Measurements from ENCODE around the gene BCL2L12. TPM values are rescaled to one million over a fixed set of nuclear protein-coding genes. Genes with fewer than 3 reads are reported as not detected.
A peak's percentile ranks its signal among the peaks of the same experiment; 100 is the strongest.
"Not testable (repeated sequence)": the region's sequence is repeated elsewhere in the genome, so short reads cannot be mapped to it uniquely, and the experiment has no call there.

Gene BCL2L12
- total RNA-seq, 1 donor from 2014 or later: 66.2 TPM

DNA sequence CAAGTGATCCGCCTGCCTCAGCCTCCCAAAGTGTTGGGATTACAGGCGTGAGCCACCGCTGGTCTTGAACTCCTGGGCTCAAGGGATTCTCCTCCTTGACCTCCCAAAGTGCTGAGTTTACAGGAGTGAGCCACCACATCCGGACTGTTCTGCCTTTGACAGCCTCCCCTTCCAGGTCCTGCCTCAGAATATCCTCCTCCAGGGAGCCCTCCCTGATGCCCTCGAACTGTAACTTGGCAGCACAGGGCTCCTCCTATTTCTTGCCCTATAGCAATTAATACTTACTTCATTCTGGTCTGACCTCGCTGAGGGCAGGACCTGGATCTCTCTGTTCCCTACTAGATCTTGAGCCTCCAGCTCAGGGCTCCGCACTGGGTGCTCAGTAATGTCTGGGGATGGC is 31.1 kb downstream of the BCL2L12 start:
- H3K27me3 Mint-ChIP-seq (ENCODE audit: low read depth): peaks cover 3% of the 10 kb centered on the region
- no peaks in the 10 kb centered on the region for H3K36me3 Mint-ChIP-seq (ENCODE audit: low read depth)
- no peaks in the 10 kb centered on the region for H3K9me3 Mint-ChIP-seq
- H3K4me3 Mint-ChIP-seq (ENCODE audit: low read depth): no peak overlapping the region
- intact Hi-C loops (cut with micrococcal nuclease): no loop called here
- no peaks in the 10 kb centered on the region for H3K4me1 Mint-ChIP-seq (ENCODE audit: low read depth)
- DNase-seq (ENCODE audit: low spot score): no peak
- H3K27ac Mint-ChIP-seq: no peak overlapping the region

DNA sequence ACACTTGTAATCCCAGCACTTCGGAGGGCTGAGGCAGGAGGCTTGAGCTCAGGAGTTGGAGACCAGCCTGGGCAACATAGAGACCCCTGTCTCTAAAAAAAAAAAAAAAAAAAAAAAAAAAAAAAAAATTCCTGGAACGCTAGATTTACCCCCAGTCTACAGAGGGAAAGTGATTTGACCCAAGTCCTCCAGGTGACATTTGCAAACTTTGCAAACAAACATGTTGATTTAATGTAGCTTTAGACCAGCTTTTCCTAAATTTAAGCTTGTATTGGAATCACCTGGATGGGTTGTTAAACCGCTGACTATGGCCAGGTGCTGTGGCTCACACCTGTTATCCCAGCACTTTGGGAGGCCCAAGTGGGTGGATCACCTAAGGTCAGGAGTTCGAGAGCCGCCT is 33.6 kb downstream of the BCL2L12 start:
- DNase-seq (ENCODE audit: low spot score): no peak
- Mint-ChIP-seq H3K27ac (no peak overlapping the region), H3K9me3 (no peaks in the 10 kb centered on the region), H3K4me1 (ENCODE audit: low read depth) (no peaks in the 10 kb centered on the region), H3K27me3 (ENCODE audit: low read depth) (no peaks in the 10 kb centered on the region), H3K4me3 (ENCODE audit: low read depth) (no peak overlapping the region), H3K36me3 (ENCODE audit: low read depth) (no peaks in the 10 kb centered on the region)
- intact Hi-C loops (cut with micrococcal nuclease): no loop called here

DNA sequence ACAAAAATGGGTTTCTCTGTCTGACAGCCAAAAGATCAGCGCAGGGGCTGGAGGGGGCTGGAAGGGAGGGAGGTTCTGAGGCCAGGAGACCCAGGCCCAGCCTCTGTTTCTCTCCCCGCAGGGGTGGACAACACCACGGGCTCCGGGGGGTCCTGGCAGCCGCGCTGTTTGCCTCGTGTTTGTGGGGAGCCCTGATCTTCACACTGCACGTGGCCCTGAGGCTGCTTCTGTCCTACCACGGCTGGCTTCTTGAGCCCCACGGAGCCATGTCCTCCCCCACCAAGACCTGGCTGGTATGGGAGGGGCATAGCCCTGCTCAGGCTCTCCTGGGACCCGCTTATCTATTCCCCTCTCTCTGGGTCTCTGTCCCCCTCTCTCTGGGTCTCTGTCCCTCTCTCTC is 34.8 kb downstream of the BCL2L12 start:
- Mint-ChIP-seq H3K9me3 (no peaks in the 10 kb centered on the region), H3K4me3 (ENCODE audit: low read depth) (no peak overlapping the region), H3K27ac (no peak overlapping the region), H3K4me1 (ENCODE audit: low read depth) (no peaks in the 10 kb centered on the region), H3K27me3 (ENCODE audit: low read depth) (no peaks in the 10 kb centered on the region), H3K36me3 (ENCODE audit: low read depth) (no peaks in the 10 kb centered on the region)
- no peak for DNase-seq (ENCODE audit: low spot score)
- intact Hi-C loops (cut with micrococcal nuclease): no loop called here

DNA sequence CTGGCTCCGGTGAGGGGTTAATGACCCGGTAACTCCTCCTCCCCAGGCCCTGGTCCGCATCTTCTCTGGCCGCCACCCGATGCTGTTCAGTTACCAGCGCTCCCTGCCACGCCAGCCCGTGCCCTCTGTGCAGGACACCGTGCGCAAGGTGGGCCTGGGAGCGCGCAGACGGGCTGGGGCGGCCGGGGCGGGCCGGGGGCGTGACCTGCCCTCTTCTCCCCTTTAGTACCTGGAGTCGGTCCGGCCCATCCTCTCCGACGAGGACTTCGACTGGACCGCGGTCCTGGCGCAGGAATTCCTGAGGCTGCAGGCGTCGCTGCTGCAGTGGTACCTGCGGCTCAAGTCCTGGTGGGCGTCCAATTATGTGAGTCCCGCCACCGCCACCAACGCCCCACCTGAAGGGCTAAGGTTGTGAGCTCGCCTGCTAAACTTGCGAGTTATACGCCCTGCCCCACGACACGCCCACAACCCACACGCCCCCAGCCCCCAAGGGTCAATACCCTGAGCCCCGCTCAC is 35.6 kb downstream of the BCL2L12 start:
- Mint-ChIP-seq H3K36me3 (ENCODE audit: low read depth) (no peaks in the 10 kb centered on the region), H3K4me3 (ENCODE audit: low read depth) (no peak overlapping the region), H3K4me1 (ENCODE audit: low read depth) (no peaks in the 10 kb centered on the region), H3K27ac (no peak overlapping the region), H3K27me3 (ENCODE audit: low read depth) (no peaks in the 10 kb centered on the region), H3K9me3 (no peaks in the 10 kb centered on the region)
- intact Hi-C loops (cut with micrococcal nuclease): no loop called here
- no peak for DNase-seq (ENCODE audit: low spot score)

GRCh38 chr19:49704888-49705642 is 39.3 kb downstream of the BCL2L12 start:
- H3K27me3 Mint-ChIP-seq (ENCODE audit: low read depth): no peaks in the 10 kb centered on the region
- H3K27ac Mint-ChIP-seq: no peak overlapping the region

DNA sequence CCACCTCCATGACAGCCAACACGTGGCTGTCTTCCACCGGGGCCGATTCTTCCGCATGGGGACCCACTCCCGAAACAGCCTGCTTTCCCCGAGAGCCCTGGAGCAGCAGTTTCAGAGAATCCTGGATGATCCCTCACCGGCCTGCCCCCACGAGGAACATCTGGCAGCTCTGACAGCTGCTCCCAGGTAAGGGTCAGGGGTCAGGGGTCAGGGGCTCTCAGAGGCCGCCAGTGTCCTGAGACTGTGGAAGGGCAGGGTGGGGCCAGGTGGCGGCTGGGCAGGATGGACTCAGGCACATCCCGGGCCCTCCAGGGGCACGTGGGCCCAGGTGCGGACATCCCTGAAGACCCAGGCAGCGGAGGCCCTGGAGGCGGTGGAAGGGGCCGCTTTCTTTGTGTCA is 40.2 kb downstream of the BCL2L12 start:
- H3K27ac Mint-ChIP-seq: no peak overlapping the region
- DNase-seq (ENCODE audit: low spot score): no peak
- H3K27me3 Mint-ChIP-seq (ENCODE audit: low read depth): no peaks in the 10 kb centered on the region
- intact Hi-C loops (cut with micrococcal nuclease): no loop called here
- no peaks in the 10 kb centered on the region for H3K4me1 Mint-ChIP-seq (ENCODE audit: low read depth)
- no peaks in the 10 kb centered on the region for H3K9me3 Mint-ChIP-seq
- no peaks in the 10 kb centered on the region for H3K36me3 Mint-ChIP-seq (ENCODE audit: low read depth)
- no peak overlapping the region for H3K4me3 Mint-ChIP-seq (ENCODE audit: low read depth)

More at GRCh38 chr19:49704888-49705642, 39.3 kb downstream of the BCL2L12 start:
- intact Hi-C loops (cut with micrococcal nuclease): no loop called here
- no peak for DNase-seq (ENCODE audit: low spot score)
- Mint-ChIP-seq H3K9me3 (no peaks in the 10 kb centered on the region), H3K4me3 (ENCODE audit: low read depth) (no peak overlapping the region), H3K36me3 (ENCODE audit: low read depth) (no peaks in the 10 kb centered on the region), H3K4me1 (ENCODE audit: low read depth) (no peaks in the 10 kb centered on the region)

DNA sequence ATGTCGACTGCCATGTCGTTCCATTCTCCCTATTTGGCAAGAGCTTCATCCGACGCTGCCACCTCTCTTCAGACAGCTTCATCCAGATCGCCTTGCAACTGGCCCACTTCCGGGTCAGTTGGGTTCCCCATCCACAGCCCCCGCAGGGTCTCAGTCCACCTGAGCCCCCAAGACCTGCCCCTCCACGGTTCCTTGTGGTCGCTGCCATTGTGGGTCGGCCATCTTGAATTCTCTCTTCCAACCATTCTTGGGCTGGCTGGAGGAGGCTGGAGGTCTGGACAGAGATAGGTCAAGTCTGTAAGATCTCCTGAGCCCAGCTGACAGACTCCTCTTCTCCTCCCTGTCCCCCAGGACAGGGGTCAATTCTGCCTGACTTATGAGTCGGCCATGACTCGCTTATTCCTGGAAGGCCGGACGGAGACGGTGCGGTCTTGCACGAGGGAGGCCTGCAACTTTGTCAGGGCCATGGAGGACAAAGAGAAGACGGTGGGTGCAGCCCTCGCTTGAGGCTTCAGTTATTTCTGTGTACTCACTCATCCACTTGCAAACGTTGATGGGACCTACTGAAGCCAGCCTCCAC is 44.7 kb downstream of the BCL2L12 start:
- H3K27me3 Mint-ChIP-seq (ENCODE audit: low read depth): no peaks in the 10 kb centered on the region
- no peaks in the 10 kb centered on the region for H3K9me3 Mint-ChIP-seq
- intact Hi-C loops (cut with micrococcal nuclease): no loop called here
- no peak for DNase-seq (ENCODE audit: low spot score)
- no peak overlapping the region for H3K27ac Mint-ChIP-seq
- no peak overlapping the region for H3K4me3 Mint-ChIP-seq (ENCODE audit: low read depth)
- no peaks in the 10 kb centered on the region for H3K4me1 Mint-ChIP-seq (ENCODE audit: low read depth)
- no peaks in the 10 kb centered on the region for H3K36me3 Mint-ChIP-seq (ENCODE audit: low read depth)

GRCh38 chr19:49712397-49712859 is 46.7 kb downstream of the BCL2L12 start:
- H3K4me3 Mint-ChIP-seq (ENCODE audit: low read depth): no peak overlapping the region
- peaks cover 3% of the 10 kb centered on the region for H3K4me1 Mint-ChIP-seq (ENCODE audit: low read depth)
- H3K36me3 Mint-ChIP-seq (ENCODE audit: low read depth): no peaks in the 10 kb centered on the region
- no peaks in the 10 kb centered on the region for H3K27me3 Mint-ChIP-seq (ENCODE audit: low read depth)
- intact Hi-C loops (cut with micrococcal nuclease): no loop called here
- no peaks in the 10 kb centered on the region for H3K9me3 Mint-ChIP-seq
- H3K27ac Mint-ChIP-seq: no peak overlapping the region
- DNase-seq (ENCODE audit: low spot score): no peak

GRCh38 chr19:49713236-49713845 is 47.6 kb downstream of the BCL2L12 start:
- Mint-ChIP-seq H3K4me1 (ENCODE audit: low read depth) (peaks cover 7% of the 10 kb centered on the region), H3K9me3 (no peaks in the 10 kb centered on the region), H3K36me3 (ENCODE audit: low read depth) (no peaks in the 10 kb centered on the region), H3K4me3 (ENCODE audit: low read depth) (no peak overlapping the region), H3K27me3 (ENCODE audit: low read depth) (no peaks in the 10 kb centered on the region), H3K27ac (no peak overlapping the region)
- no peak for DNase-seq (ENCODE audit: low spot score)
- intact Hi-C loops (cut with micrococcal nuclease): no loop called here

DNA sequence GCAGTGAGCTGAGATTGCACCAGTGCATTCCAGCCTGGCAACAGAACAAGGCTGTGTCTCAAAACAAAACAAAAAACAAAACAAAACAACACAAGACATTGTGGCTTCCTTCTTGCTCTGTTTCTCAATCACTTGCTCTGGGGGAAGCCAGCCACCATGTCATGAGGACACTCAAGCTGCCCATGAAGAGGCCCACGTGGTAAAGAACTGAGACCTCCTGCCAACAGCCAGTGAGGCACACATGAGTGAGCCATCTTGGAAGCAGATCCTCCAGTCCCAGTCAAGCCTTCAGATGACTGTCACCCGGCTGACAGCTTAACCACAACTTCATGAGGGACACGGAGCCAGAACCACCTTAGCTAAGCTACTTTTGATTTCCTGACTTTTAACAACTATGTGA is 50.4 kb downstream of the BCL2L12 start:
- Mint-ChIP-seq H3K36me3 (ENCODE audit: low read depth) (no peaks in the 10 kb centered on the region), H3K4me1 (ENCODE audit: low read depth) (peaks cover 7% of the 10 kb centered on the region), H3K9me3 (no peaks in the 10 kb centered on the region), H3K27ac (no peak overlapping the region), H3K4me3 (ENCODE audit: low read depth) (no peak overlapping the region), H3K27me3 (ENCODE audit: low read depth) (no peaks in the 10 kb centered on the region)
- intact Hi-C loops (cut with micrococcal nuclease): no loop called here
- DNase-seq (ENCODE audit: low spot score): no peak

DNA sequence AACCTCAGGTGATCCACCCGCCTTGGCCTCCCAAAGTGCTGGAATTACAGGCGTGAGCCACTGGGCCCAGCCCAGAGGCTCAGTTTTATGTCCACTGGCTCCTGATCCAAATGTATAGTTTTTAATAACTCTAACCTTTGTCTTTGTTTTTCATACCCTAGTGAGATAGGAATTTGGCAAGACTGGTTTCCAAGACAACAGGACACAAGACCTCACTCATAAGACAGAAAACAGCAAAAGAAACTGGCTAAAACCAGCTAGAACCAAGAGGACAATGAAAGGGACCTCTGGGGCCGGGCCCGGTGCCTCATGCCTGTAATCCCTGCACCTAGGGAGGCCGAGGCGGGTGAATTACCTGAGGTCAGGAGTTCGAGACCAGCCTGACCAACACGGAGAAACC is 52.8 kb downstream of the BCL2L12 start:
- Mint-ChIP-seq H3K9me3 (no peaks in the 10 kb centered on the region), H3K27ac (no peak overlapping the region), H3K4me3 (ENCODE audit: low read depth) (peak overlapping the region; percentile 17), H3K36me3 (ENCODE audit: low read depth) (no peaks in the 10 kb centered on the region), H3K27me3 (ENCODE audit: low read depth) (no peaks in the 10 kb centered on the region), H3K4me1 (ENCODE audit: low read depth) (peaks cover 7% of the 10 kb centered on the region)
- intact Hi-C loops (cut with micrococcal nuclease): no loop called here
- no peak for DNase-seq (ENCODE audit: low spot score)

DNA sequence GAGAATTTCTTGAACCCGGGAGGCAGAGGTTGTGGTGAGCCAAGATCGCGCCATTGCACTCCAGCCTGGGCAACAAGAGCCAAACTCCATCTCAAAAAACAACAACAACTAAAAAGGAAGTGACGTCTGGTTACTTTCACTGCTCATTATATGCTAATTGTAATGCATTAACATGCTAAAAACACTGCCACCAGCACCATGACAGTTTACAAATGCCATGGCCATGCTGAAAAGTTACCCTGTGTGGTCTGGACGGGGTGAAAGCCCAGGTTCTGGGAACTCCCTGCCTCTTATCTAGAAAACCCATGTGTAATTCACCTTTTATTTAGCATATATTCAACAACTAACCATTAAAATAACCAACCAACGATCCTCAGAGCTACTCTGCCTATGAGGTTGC is 53.3 kb downstream of the BCL2L12 start:
- intact Hi-C loops (cut with micrococcal nuclease): no loop called here
- no peaks in the 10 kb centered on the region for H3K27me3 Mint-ChIP-seq (ENCODE audit: low read depth)
- H3K36me3 Mint-ChIP-seq (ENCODE audit: low read depth): no peaks in the 10 kb centered on the region
- peak overlapping the region; percentile 8 for H3K4me3 Mint-ChIP-seq (ENCODE audit: low read depth)
- H3K4me1 Mint-ChIP-seq (ENCODE audit: low read depth): peaks cover 7% of the 10 kb centered on the region
- H3K27ac Mint-ChIP-seq: no peak overlapping the region
- DNase-seq (ENCODE audit: low spot score): no peak
- no peaks in the 10 kb centered on the region for H3K9me3 Mint-ChIP-seq

- H3K9me3 Mint-ChIP-seq; H3K36me3 Mint-ChIP-seq (ENCODE audit: low read depth); intact Hi-C loops (cut with micrococcal nuclease); H3K27me3 Mint-ChIP-seq (ENCODE audit: low read depth); DNase-seq (ENCODE audit: low spot score); H3K27ac Mint-ChIP-seq; H3K4me3 Mint-ChIP-seq (ENCODE audit: low read depth); H3K4me1 Mint-ChIP-seq (ENCODE audit: low read depth): not testable (repeated sequence)
These were observed 53.7 kb downstream of the BCL2L12 start for GRCh38 chr19:49719420-49719819.

All from activated T-helper 2 cell treated with anti-CD3 and anti-CD28 coated beads, Interferon-gamma antibody, Interleukin-2, Interleukin-4, amounts not matched to agents 10 μg/mL and 5 μg/mL and 100 μg/mL, durations not matched to agents 14 hours and 24 hours and 36 hours (primary cell).